Heart left ventricle (tissue), 16 donors: ENCODE data around the gene DBET. TPM values are rescaled to one million over a fixed set of nuclear protein-coding genes. Genes with fewer than 3 reads are reported as not detected.
"Not testable (repeated sequence)": the region's sequence is repeated elsewhere in the genome, so short reads cannot be mapped to it uniquely, and the experiment has no call there.

Experiments used
- ATAC-seq, 4 donors: fragments of 200-7000 bp; cut with Tn5 transposase; one replicate each; pipeline ENCODE4 v1.9.1; 2020 to 2022; ENCODE audit warnings: moderate library complexity in 4 of 4, mild to moderate bottlenecking in 3 of 4, moderate number of reproducible peaks in 1 of 4
- DNase-seq, 5 donors: peaks; one replicate each; pipeline ENCODE4 v3.0.0-alpha.2; 2020
- H3K27ac ChIP-seq, 12 donors: fragments of 200-600 bp; sonication (generic) in 4 of 12; one replicate each; pipeline versions ENCODE4 v1.5.0 to v1.8.0; 2016 to 2022; ENCODE audit warnings: mild to moderate bottlenecking in 2 of 12
- H3K27me3 ChIP-seq, 9 donors: fragments of 200-600 bp; sonication (generic) in 2 of 9; one replicate each; pipeline versions ENCODE4 v1.5.1 to v1.8.0; 2016 to 2022; ENCODE audit warnings: mild to moderate bottlenecking in 3 of 9
- H3K36me3 ChIP-seq, 9 donors: fragments of 200-600 bp; sonication (generic) in 2 of 9; one replicate each; pipeline versions ENCODE4 v1.5.0 to v1.8.0; 2018 to 2022; ENCODE audit warnings: mild to moderate bottlenecking in 2 of 9
- H3K4me1 ChIP-seq, 12 donors: fragments of 200-600 bp; sonication (generic) in 4 of 12; one replicate each; pipeline versions ENCODE4 v1.5.0 to v1.8.0; 2016 to 2022; ENCODE audit warnings: mild to moderate bottlenecking in 3 of 12
- H3K4me3 ChIP-seq, 12 donors: fragments of 200-600 bp; sonication (generic) in 4 of 12; one replicate each; pipeline versions ENCODE4 v1.5.0 to v1.8.0; 2017 to 2022; ENCODE audit warnings: mild to moderate bottlenecking in 9 of 12, moderate library complexity in 4 of 12
- H3K9me3 ChIP-seq, 12 donors: fragments of 200-600 bp; sonication (generic) in 4 of 12; one replicate each; pipeline versions ENCODE4 v1.5.0 to v1.8.0; 2016 to 2022; ENCODE audit warnings: mild to moderate bottlenecking in 1 of 12
- POLR2A ChIP-seq, 2 donors: fragments of 450-650 bp; IDR thresholded peaks; one replicate each; pipeline ENCODE4 v1.6.1; 2017; ENCODE audit warnings: antibody characterized with exemption in 2 of 2, mild to moderate bottlenecking in 2 of 2, moderate library complexity in 2 of 2
- WGBS, 4 donors: extraction: QIAGEN DNeasy Blood & Tissue Kit in 2 of 4; methylation state at CpG; one replicate each; pipeline versions ENCODE4 v1.1.5 to v1.1.7; 2013 to 2018; 5-methylcytosine and 5-hydroxymethylcytosine counted together
- intact Hi-C, 10 donors: fragments of 100-400 bp; cut with DNase I; formaldehyde crosslinking; loops; one replicate each; pipeline versions ENCODE4 v1.11.1 to v1.14.2; 2022
- polyA plus RNA-seq, 2 donors: library from polyadenylated mRNA; stranded (reverse); fragments of 200-250 nt; gene quantifications; one replicate each; pipeline ENCODE4 v1.2.3, GENCODE V29; 2013
- total RNA-seq, 9 donors: library from RNA; depleted of rRNA in 2 of 9; stranded (reverse); fragments of >200 nt in 2 of 9; fragmentation: NEBNext Ultra II Directional in 3 of 9; extraction: Animal tissue kit (Norgen Biotek cat#: 25700) in 3 of 9; gene quantifications; one replicate each; pipeline versions ENCODE4 v1.1.0 to v1.2.4, GENCODE V29; 2016 to 2023
- donor health status: ischemic (EF 13 %, LVEDD 7.1; RV severe dilation, severe dysfunction).
- donor health status: healthy with polysubstance abuse.
- donor health status: DM: no; HTN: yes; CAD: no.
- donor health status: DM: no; HTN: no; CAD: no.
- donor health status: ischemic (EF 25% LVEDD 6.9; RV normal size, moderate dysfunction).
- donor health status: ischemic (EF 25% LVEDD 5.7; RV mildly dilated, moderate dysfunction).
- donor health status: healthy.
- donor health status: DM: yes; HTN: yes; CAD: no.
- donor health status: ischemic (EF 35%, LVEDD 5.7; RV mildly dilated, moderate dysfunction).
- donor health status: nonischemic (EF 11% LVEDD 7.7; RV severe dilation, severe dysfunction).
- donor health status: DM: yes; HTN: yes; CAD: no.
- donor health status: PGD.
- donor health status: ischemic (EF 29% LVEDD 5.4; RV normal size, mild dysfunction).
- donor health status: nonischemic (EF 23%, LVEDD 6.1; RV moderate dilation, normal function).

Gene DBET
- total and polyA plus RNA-seq, 11 donors: not detected

GRCh38 chr4:190101525-190101924, 37.2 kb downstream of the DBET start:
- intact Hi-C loops, H3K27ac ChIP-seq, H3K4me1 ChIP-seq, DNase-seq, H3K36me3 ChIP-seq, H3K27me3 ChIP-seq, ATAC-seq, H3K9me3 ChIP-seq, H3K4me3 ChIP-seq: not testable (repeated sequence)
- WGBS, 4 donors: no CpG with 5 or more reads among the region's 1 CpG

GRCh38 chr4:190106191-190106590, 41.9 kb downstream of the DBET start:
- H3K4me3 ChIP-seq, intact Hi-C loops, ATAC-seq, H3K9me3 ChIP-seq, H3K27ac ChIP-seq, H3K4me1 ChIP-seq, H3K36me3 ChIP-seq: not testable (repeated sequence)
- H3K27me3 ChIP-seq: peaks cover 0 to 28% (median 5%) of the 10 kb centered on the region in 9 donors
- peak in 1 of 5 donors; percentile 0 for DNase-seq
- WGBS, 4 donors: 31 to 38% (median 35%) methylated on average over 3 of the region's 3 CpGs

GRCh38 chr4:190106611-190107480, 42.5 kb downstream of the DBET start:
- H3K4me1 ChIP-seq, ATAC-seq, H3K9me3 ChIP-seq, H3K27ac ChIP-seq, intact Hi-C loops, H3K4me3 ChIP-seq, H3K36me3 ChIP-seq: not testable (repeated sequence)
- WGBS, 4 donors: 40 to 48% (median 43%) methylated on average over 7 of the region's 7 CpGs
- DNase-seq: peak in 2 of 5 donors; percentile 8 to 17
- TF ChIP-seq POLR2A (IDR thresholded peaks at IDR 0.05): peak in 1 of 2 donors; percentile 1
- H3K27me3 ChIP-seq: peaks cover 0 to 35% (median 10%) of the 10 kb centered on the region in 9 donors

- intact Hi-C loops, H3K4me1 ChIP-seq, H3K36me3 ChIP-seq, H3K4me3 ChIP-seq, H3K27ac ChIP-seq, H3K9me3 ChIP-seq: not testable (repeated sequence)
- 38 to 47% (median 40%) methylated on average over 2 of the region's 2 CpGs for WGBS, 4 donors
- ATAC-seq (peak in 2 of 4 donors; percentile 36 to 61), DNase-seq (peak in 2 of 5 donors; percentile 5 to 22)
- H3K27me3 ChIP-seq: peaks cover 0 to 41% (median 16%) of the 10 kb centered on the region in 9 donors
Measured at GRCh38 chr4:190107766-190108485, 43.6 kb downstream of the DBET start.

GRCh38 chr4:190108756-190109155, 44.5 kb downstream of the DBET start:
- WGBS, 4 donors: 58 to 64% (median 60%) methylated on average over 6 of the region's 6 CpGs
- intact Hi-C loops: not testable (repeated sequence)
- DNase-seq: peak in 4 of 5 donors; percentile 6 to 47 (median 20)

GRCh38 chr4:190109390-190110011, 45.2 kb downstream of the DBET start:
- intact Hi-C loops, H3K9me3 ChIP-seq, H3K4me3 ChIP-seq, H3K36me3 ChIP-seq, DNase-seq, H3K27ac ChIP-seq, H3K4me1 ChIP-seq, ATAC-seq: not testable (repeated sequence)
- H3K27me3 ChIP-seq: peaks cover 0 to 41% (median 16%) of the 10 kb centered on the region in 9 donors
- WGBS, 4 donors: 27 to 41% (median 37%) methylated on average over 1 of the region's 1 CpG

More at GRCh38 chr4:190108756-190109155, 44.5 kb downstream of the DBET start:
- not testable (repeated sequence) for H3K4me3 ChIP-seq, H3K27ac ChIP-seq, H3K36me3 ChIP-seq, H3K4me1 ChIP-seq, ATAC-seq, H3K9me3 ChIP-seq
- H3K27me3 ChIP-seq: peaks cover 0 to 41% (median 16%) of the 10 kb centered on the region in 9 donors

- H3K27ac ChIP-seq, H3K9me3 ChIP-seq, H3K4me3 ChIP-seq, ATAC-seq, intact Hi-C loops, H3K4me1 ChIP-seq, H3K36me3 ChIP-seq: not testable (repeated sequence)
- DNase-seq: peak in 1 of 5 donors; percentile 1
- peaks cover 0 to 43% (median 17%) of the 10 kb centered on the region in 9 donors for H3K27me3 ChIP-seq
Measured at GRCh38 chr4:190110033-190110432, 45.7 kb downstream of the DBET start.

- ATAC-seq, H3K27ac ChIP-seq, H3K36me3 ChIP-seq, H3K9me3 ChIP-seq, H3K4me3 ChIP-seq, intact Hi-C loops, DNase-seq, H3K4me1 ChIP-seq: not testable (repeated sequence)
- WGBS, 4 donors: 50 to 56% (median 54%) methylated on average over 4 of the region's 4 CpGs
- peaks cover 0 to 46% (median 17%) of the 10 kb centered on the region in 9 donors for H3K27me3 ChIP-seq
Measured at GRCh38 chr4:190110570-190111295, 46.4 kb downstream of the DBET start.

GRCh38 chr4:190112879-190113278, 48.6 kb downstream of the DBET start:
- intact Hi-C loops: not testable (repeated sequence)
- 64 to 71% (median 70%) methylated on average over 2 to 3 of the region's 3 CpGs for WGBS, 4 donors

GRCh38 chr4:190114991-190115390, 50.7 kb downstream of the DBET start:
- peak in 1 of 5 donors; percentile 9 for DNase-seq
- H3K4me1 ChIP-seq, H3K27ac ChIP-seq, ATAC-seq, H3K9me3 ChIP-seq, H3K4me3 ChIP-seq, intact Hi-C loops, H3K36me3 ChIP-seq: not testable (repeated sequence)
- WGBS, 4 donors: 46 to 61% (median 56%) methylated on average over 3 of the region's 3 CpGs
- H3K27me3 ChIP-seq: peaks cover 0 to 29% (median 11%) of the 10 kb centered on the region in 9 donors

More at GRCh38 chr4:190112879-190113278, 48.6 kb downstream of the DBET start:
- not testable (repeated sequence) for ATAC-seq, H3K4me1 ChIP-seq, H3K36me3 ChIP-seq, H3K4me3 ChIP-seq, H3K9me3 ChIP-seq, DNase-seq, H3K27ac ChIP-seq
- H3K27me3 ChIP-seq: peaks cover 0 to 46% (median 11%) of the 10 kb centered on the region in 9 donors
